ENCODE data around the gene OR2B2.

GRCh38 chr6:27889275-27889627 lies 22.9 kb downstream of the OR2B2 start:
- TF ChIP-seq, protein P1, sequence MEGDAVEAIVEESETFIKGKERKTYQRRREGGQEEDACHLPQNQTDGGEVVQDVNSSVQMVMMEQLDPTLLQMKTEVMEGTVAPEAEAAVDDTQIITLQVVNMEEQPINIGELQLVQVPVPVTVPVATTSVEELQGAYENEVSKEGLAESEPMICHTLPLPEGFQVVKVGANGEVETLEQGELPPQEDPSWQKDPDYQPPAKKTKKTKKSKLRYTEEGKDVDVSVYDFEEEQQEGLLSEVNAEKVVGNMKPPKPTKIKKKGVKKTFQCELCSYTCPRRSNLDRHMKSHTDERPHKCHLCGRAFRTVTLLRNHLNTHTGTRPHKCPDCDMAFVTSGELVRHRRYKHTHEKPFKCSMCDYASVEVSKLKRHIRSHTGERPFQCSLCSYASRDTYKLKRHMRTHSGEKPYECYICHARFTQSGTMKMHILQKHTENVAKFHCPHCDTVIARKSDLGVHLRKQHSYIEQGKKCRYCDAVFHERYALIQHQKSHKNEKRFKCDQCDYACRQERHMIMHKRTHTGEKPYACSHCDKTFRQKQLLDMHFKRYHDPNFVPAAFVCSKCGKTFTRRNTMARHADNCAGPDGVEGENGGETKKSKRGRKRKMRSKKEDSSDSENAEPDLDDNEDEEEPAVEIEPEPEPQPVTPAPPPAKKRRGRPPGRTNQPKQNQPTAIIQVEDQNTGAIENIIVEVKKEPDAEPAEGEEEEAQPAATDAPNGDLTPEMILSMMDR (optimal IDR thresholded peaks at IDR 0.05 in 1 of 3, IDR thresholded peaks at IDR 0.05 in 1 of 3, conservative IDR thresholded peaks at IDR 0.05 in 1 of 3; ENCODE audit: extremely low read depth in 1 of 3, insufficient read depth in 2 of 3, low read length in 3 of 3): no peak
- TF ChIP-seq EZH2 (IDR thresholded peaks at IDR 0.05; ENCODE audit: low read length): no peak

All from keratinocyte (primary cell).